Erythroblast (primary cell): ENCODE results near the gene TFB1M.

Source experiments
- GATA1 ChIP-seq: IDR thresholded peaks from 2 replicates; pipeline ENCODE4 v1.6.1; 2011; ENCODE audit warnings: low read depth, mild to moderate bottlenecking, control low read depth, low read length, moderate library complexity
- POLR2A ChIP-seq: IDR thresholded peaks from 2 replicates; pipeline ENCODE4 v1.6.1; 2011; ENCODE audit warnings: mild to moderate bottlenecking, low read length

GRCh38 chr6:155335265-155335664 lies 21.0 kb upstream of the TFB1M start:
- TF ChIP-seq POLR2A = no peak
- no peak for TF ChIP-seq GATA1
